ENCODE data around the gene CIROP. TPM values are rescaled to one million over a fixed set of nuclear protein-coding genes. Genes with fewer than 3 reads are reported as not detected.

CIROP gene
- total and polyA plus RNA-seq, 11 donors, result not detected

- no peaks in the 10 kb centered on the region for H3K27me3 ChIP-seq
- WGBS, 4 donors, result 35 to 51% (median 42%) methylated on average over 3 of the region's 3 CpGs
- peaks cover 0 to 10% (median 0%) of the 10 kb centered on the region in 12 donors for H3K4me1 ChIP-seq
- no peak overlapping the region for H3K4me3 ChIP-seq
- H3K36me3 ChIP-seq, result peaks cover 0 to 31% (median 5%) of the 10 kb centered on the region in 9 donors
- no peaks in the 10 kb centered on the region for H3K9me3 ChIP-seq
- DNase-seq, result peak in 1 of 5 donors; percentile 54
- peak in 1 of 4 donors; percentile 25 for ATAC-seq
- H3K27ac ChIP-seq, result no peak overlapping the region
- intact Hi-C loops (cut with DNase I), result loop anchor here in 1 of 10 donors (5.0 kb wide), 1 partner anchor 41 kb away; no protein-coding TSS in a partner anchor
- TF ChIP-seq CTCF (IDR thresholded peaks at IDR 0.05) (no peak), POLR2A (IDR thresholded peaks at IDR 0.05) (no peak)
Measured at GRCh38 chr14:23130871-23131270, 26.1 kb upstream of the CIROP start.

- Histone ChIP-seq H3K36me3 (peaks cover 0 to 31% (median 5%) of the 10 kb centered on the region in 9 donors), H3K4me1 (peaks cover 0 to 10% (median 0%) of the 10 kb centered on the region in 12 donors), H3K9me3 (no peaks in the 10 kb centered on the region), H3K27me3 (no peaks in the 10 kb centered on the region), H3K4me3 (no peak overlapping the region), H3K27ac (no peak overlapping the region)
- DNase-seq, result no peak
- intact Hi-C loops (cut with DNase I), result loop anchor here in 4 of 10 donors (5.0 to 10.0 kb wide), 3 partner anchors 42 to 245 kb away; partner anchors contain the start of genes CMTM5 (in 1 of the 4) and IL25 (in 1 of the 4)
- no peak for TF ChIP-seq CTCF (IDR thresholded peaks at IDR 0.05)
- no peak for TF ChIP-seq POLR2A (IDR thresholded peaks at IDR 0.05)
- ATAC-seq, result no peak
- 91 to 96% (median 92%) methylated on average over 7 of the region's 7 CpGs for WGBS, 4 donors
Measured at GRCh38 chr14:23129759-23130316, 25.0 kb upstream of the CIROP start.

GRCh38 chr14:23128969-23129758 lies 24.4 kb upstream of the CIROP start:
- Histone ChIP-seq H3K27me3 (no peaks in the 10 kb centered on the region), H3K4me3 (no peak overlapping the region), H3K9me3 (no peaks in the 10 kb centered on the region), H3K36me3 (peaks cover 0 to 31% (median 5%) of the 10 kb centered on the region in 9 donors), H3K27ac (no peak overlapping the region), H3K4me1 (peaks cover 0 to 11% (median 0%) of the 10 kb centered on the region in 12 donors)
- TF ChIP-seq CTCF (IDR thresholded peaks at IDR 0.05) (no peak), POLR2A (IDR thresholded peaks at IDR 0.05) (no peak)
- ATAC-seq (no peak), DNase-seq (no peak)
- intact Hi-C loops (cut with DNase I), result loop anchor here in 3 of 10 donors (10.0 kb wide), 2 partner anchors 166 to 246 kb away; partner anchors contain the start of genes CMTM5 (in 1 of the 3) and IL25 (in 1 of the 3)
- WGBS, 4 donors, result 80 to 87% (median 82%) methylated on average over 7 of the region's 7 CpGs

- DNase-seq, result no peak
- H3K36me3 ChIP-seq, result peaks cover 0 to 31% (median 5%) of the 10 kb centered on the region in 9 donors
- H3K4me1 ChIP-seq, result peaks cover 0 to 22% (median 3%) of the 10 kb centered on the region in 12 donors
- no peak for ATAC-seq
- no peaks in the 10 kb centered on the region for H3K27me3 ChIP-seq
- H3K4me3 ChIP-seq, result no peak overlapping the region
- no peaks in the 10 kb centered on the region for H3K9me3 ChIP-seq
- intact Hi-C loops (cut with DNase I), result loop anchor here in 3 of 10 donors (10.0 kb wide), 2 partner anchors 167 to 247 kb away; partner anchors contain the start of genes CMTM5 (in 1 of the 3) and IL25 (in 1 of the 3)
- no peak overlapping the region for H3K27ac ChIP-seq
- TF ChIP-seq CTCF (IDR thresholded peaks at IDR 0.05) (no peak), POLR2A (IDR thresholded peaks at IDR 0.05) (no peak)
- 89 to 93% (median 90%) methylated on average over 3 of the region's 3 CpGs for WGBS, 4 donors
Measured at GRCh38 chr14:23127861-23128260, 23.1 kb upstream of the CIROP start.

All from heart left ventricle (tissue), 16 donors.